Naive B cell (primary cell): Measurements from ENCODE around the gene ZFP92. TPM values are rescaled to one million over a fixed set of nuclear protein-coding genes. Genes with fewer than 3 reads are reported as not detected.
"Not testable (repeated sequence)": the region's sequence is repeated elsewhere in the genome, so short reads cannot be mapped to it uniquely, and the experiment has no call there.

Experiments
- ATAC-seq, 2 donors: fragments of 150-1000 bp; cut with Tn5 transposase; 2 replicates each; pipeline ENCODE4 v1.10.0; 2021; ENCODE audit warnings: low read depth in 2 of 2, mild to moderate bottlenecking in 2 of 2, moderate library complexity in 2 of 2
- DNase-seq: peaks from one replicate; pipeline ENCODE4 v3.0.0; 2022
- H3K27ac Mint-ChIP-seq, 6 donors: one replicate each; pipeline ENCODE4 v1.8.0; 2020 to 2022; ENCODE audit warnings: mild to moderate bottlenecking in 6 of 6, mixed read lengths in 6 of 6, moderate library complexity in 5 of 6, inconsistent platforms in 2 of 6
- H3K27me3 Mint-ChIP-seq, 3 donors: one replicate each; pipeline ENCODE4 v1.8.0; 2021 to 2022; ENCODE audit warnings: mixed read lengths in 3 of 3, mild to moderate bottlenecking in 1 of 3
- H3K36me3 Mint-ChIP-seq, 2 donors: one replicate each; pipeline ENCODE4 v1.8.0; 2020 to 2022; ENCODE audit warnings: mixed read lengths in 2 of 2, inconsistent platforms in 1 of 2, mild to moderate bottlenecking in 1 of 2
- H3K4me1 Mint-ChIP-seq, 3 donors: one replicate each; pipeline ENCODE4 v1.8.0; 2020 to 2022; ENCODE audit warnings: mixed read lengths in 3 of 3, inconsistent platforms in 1 of 3, mild to moderate bottlenecking in 1 of 3, moderate library complexity in 1 of 3
- H3K4me3 Mint-ChIP-seq, 8 donors: one replicate each; pipeline ENCODE4 v1.8.0; 2020 to 2022; ENCODE audit warnings: mild to moderate bottlenecking in 8 of 8, mixed read lengths in 8 of 8, moderate library complexity in 8 of 8, inconsistent platforms in 2 of 8
- H3K9me3 Mint-ChIP-seq, 7 donors: one replicate each; pipeline ENCODE4 v1.8.0; 2020 to 2022; ENCODE audit warnings: mixed read lengths in 7 of 7, mild to moderate bottlenecking in 5 of 7, inconsistent platforms in 2 of 7, moderate library complexity in 1 of 7
- polyA plus RNA-seq, 6 donors: library from polyadenylated mRNA; unstranded; fragments of 300-500 nt; fragmentation: Illumina TruSeq; gene quantifications; one replicate each; pipeline ENCODE4 v1.2.3, GENCODE V29; 2021; ENCODE audit warnings: low read depth in 6 of 6

The ZFP92 gene
- polyA plus RNA-seq, 6 donors from 2014 or later, result 0.04 to 0.21 (median 0.09) TPM; not detected in 3

DNA sequence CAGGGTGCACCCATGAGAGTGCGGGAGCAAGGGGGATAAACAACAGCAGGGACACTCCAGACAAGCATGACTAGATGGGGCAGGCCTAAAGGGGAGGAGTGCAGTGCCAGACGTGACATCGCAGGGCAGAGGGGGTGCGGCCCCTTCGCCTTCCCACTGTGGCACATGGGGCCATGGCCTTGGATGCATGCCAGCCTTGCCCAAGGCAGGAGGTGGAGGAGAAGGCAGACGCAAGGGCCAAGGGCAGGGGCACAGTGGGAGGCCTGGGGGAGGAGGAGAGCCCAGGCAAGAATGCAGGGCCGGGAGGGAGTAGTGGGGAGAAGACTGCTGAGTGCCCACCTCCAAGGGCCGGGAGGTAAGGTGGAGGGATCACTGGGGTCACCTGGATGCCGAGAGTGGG, 31.8 kb upstream of the ZFP92 start:
- no peak overlapping the region for H3K4me3 Mint-ChIP-seq
- H3K4me1 Mint-ChIP-seq, result no peaks in the 10 kb centered on the region
- H3K27ac Mint-ChIP-seq, result peak overlapping the region in 1 of 6 donors; percentile 46
- H3K9me3 Mint-ChIP-seq, result peaks cover 0 to 3% (median 0%) of the 10 kb centered on the region in 7 donors
- no peaks in the 10 kb centered on the region for H3K36me3 Mint-ChIP-seq
- ATAC-seq, result no peak
- DNase-seq, result no peak
- H3K27me3 Mint-ChIP-seq, result peaks cover 0 to 12% (median 5%) of the 10 kb centered on the region in 3 donors

DNA sequence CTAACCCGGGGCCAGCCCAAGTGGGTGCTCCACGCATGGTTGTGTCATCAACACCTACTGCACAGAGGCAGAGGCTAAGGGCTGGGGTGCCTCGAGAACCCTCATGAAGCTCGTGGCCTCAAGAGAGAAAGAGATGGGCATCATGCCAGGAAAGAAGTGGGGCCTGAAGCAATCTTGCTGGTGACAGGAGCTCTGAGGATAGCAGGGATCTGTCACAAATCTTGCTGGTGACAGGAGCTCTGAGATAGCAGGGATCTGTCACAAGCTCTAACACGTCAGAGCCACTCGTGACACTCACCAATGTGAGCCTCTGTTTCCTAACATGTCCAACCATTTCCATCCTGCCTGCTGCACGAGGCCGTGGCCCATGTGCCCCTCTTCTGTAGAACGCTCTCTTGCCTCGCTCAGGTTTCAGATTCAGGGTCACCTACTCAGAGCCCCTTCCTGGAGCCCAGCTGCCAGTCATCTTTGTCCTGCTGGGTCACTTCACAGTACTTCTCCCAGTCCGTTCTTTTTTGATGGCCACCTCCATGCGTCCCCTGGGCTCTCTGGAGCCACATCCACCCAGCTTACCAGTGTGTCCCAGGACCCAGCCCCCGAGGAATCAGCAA, 31.2 kb upstream of the ZFP92 start:
- Mint-ChIP-seq H3K4me3 (no peak overlapping the region), H3K27ac (peak overlapping the region in 3 of 6 donors; percentile 46 to 81 (median 52)), H3K4me1 (no peaks in the 10 kb centered on the region), H3K9me3 (peaks cover 0 to 3% (median 0%) of the 10 kb centered on the region in 7 donors), H3K36me3 (no peaks in the 10 kb centered on the region), H3K27me3 (peaks cover 0 to 7% (median 5%) of the 10 kb centered on the region in 3 donors)
- DNase-seq (no peak), ATAC-seq (no peak)

DNA sequence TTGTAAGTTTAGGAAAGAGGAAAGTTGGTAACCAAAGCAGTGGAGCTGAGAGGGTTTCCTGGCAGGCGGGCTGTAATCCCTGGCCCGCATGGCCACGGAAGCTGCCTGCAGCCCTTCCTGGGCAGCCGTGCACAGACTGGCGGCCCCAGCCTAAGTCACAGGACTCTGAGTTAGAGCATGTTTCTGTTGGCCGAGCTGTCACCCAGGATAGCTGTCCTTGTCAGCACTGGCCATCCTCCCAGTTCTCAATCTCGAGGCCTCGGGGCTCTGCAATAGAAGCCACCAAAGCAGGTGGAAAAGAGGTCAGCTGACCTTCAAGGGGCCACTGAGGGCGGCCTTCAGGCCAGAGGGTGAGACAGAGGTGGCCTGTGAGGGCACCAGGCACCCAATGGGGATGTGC, 30.6 kb upstream of the ZFP92 start:
- H3K27ac Mint-ChIP-seq, result no peak overlapping the region
- no peak overlapping the region for H3K4me3 Mint-ChIP-seq
- peaks cover 0 to 3% (median 0%) of the 10 kb centered on the region in 7 donors for H3K9me3 Mint-ChIP-seq
- no peaks in the 10 kb centered on the region for H3K36me3 Mint-ChIP-seq
- peaks cover 0 to 2% (median under 1%) of the 10 kb centered on the region in 3 donors for H3K27me3 Mint-ChIP-seq
- no peaks in the 10 kb centered on the region for H3K4me1 Mint-ChIP-seq
- DNase-seq (no peak), ATAC-seq (no peak)

DNA sequence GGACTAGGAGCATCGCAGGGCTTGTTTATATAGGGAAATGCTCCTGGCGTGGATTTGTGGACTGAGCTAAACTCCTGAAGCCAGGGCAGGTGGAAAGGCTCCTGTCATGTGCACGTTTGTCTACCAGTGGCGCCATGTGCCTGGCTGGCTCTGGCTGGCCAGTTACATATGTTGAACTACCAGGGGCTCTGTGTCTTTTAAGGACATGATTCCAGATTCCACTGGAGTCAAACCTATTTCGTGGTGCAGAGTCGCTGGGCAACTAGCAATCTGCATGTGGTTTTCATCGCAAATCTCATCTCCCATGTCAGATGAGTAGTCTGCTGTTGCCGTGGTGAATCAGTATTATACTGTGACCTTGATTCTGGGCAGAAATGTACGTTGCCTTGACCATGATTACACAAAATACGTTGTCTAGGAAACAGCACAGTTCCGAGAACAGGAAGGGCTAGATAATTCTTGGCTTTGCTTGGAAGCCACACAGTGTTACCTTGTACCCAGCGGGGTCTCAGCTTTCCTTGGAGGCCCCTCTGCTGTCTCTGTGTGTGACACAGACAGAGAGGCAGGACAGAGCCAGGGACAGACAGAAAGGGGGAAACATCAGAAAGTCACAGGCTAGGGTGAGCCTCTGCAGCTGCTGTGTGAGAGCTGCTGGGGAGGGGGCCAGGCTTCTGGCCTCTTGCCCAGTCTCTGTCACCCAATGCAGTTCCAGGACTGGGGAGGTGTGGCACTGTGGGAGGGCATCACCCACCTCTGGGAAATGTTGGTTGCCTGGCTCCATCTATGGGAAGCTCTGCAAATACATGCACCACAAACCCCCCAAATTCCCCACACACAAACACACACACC, 29.4 kb upstream of the ZFP92 start:
- peaks cover 0 to 2% (median 0%) of the 10 kb centered on the region in 7 donors for H3K9me3 Mint-ChIP-seq
- H3K27ac Mint-ChIP-seq, result peak overlapping the region in 1 of 6 donors; percentile 56
- peaks cover 0 to 6% (median 0%) of the 10 kb centered on the region in 3 donors for H3K4me1 Mint-ChIP-seq
- DNase-seq (no peak), ATAC-seq (peak; percentile 30)
- H3K36me3 Mint-ChIP-seq, result no peaks in the 10 kb centered on the region
- H3K4me3 Mint-ChIP-seq, result no peak overlapping the region
- H3K27me3 Mint-ChIP-seq, result peaks cover 0 to 6% (median 0%) of the 10 kb centered on the region in 3 donors

DNA sequence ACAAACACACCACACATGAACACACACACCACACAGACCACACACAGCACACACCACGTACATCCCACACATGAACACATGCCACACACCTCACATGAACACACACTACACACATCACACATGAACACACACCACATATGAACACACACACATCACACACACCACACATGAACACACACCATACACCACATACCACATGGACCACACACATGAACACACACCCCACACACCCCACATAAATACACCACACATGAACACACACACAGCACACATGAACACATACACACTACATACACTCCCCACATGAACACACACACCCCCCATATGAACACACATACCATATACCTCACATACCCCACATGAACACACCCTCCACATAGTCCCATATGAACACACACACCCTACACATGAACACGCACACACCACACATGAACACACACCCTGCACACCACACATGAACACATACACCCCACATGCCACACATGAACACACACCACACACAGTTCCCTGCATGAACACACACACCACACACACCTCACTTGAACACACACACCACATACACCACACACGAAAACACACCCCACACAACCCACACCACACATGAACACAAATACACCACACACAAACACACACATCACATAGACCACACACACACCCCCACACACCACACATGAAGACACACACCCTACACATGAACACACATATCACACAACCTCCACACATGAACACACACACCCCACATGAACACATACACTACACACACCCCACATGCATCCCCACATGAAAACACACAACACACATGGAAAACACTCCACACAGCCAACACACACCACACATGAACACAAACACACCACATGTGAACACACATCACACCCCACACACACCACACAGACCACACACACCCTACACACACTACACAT, 28.4 kb upstream of the ZFP92 start:
- no peak overlapping the region for H3K27ac Mint-ChIP-seq
- peaks cover 0 to 6% (median 0%) of the 10 kb centered on the region in 3 donors for H3K27me3 Mint-ChIP-seq
- no peaks in the 10 kb centered on the region for H3K36me3 Mint-ChIP-seq
- ATAC-seq, result no peak
- no peak for DNase-seq
- peaks cover 0 to 6% (median 0%) of the 10 kb centered on the region in 3 donors for H3K4me1 Mint-ChIP-seq
- H3K9me3 Mint-ChIP-seq, result peaks cover 0 to 2% (median 0%) of the 10 kb centered on the region in 7 donors
- H3K4me3 Mint-ChIP-seq, result no peak overlapping the region

DNA sequence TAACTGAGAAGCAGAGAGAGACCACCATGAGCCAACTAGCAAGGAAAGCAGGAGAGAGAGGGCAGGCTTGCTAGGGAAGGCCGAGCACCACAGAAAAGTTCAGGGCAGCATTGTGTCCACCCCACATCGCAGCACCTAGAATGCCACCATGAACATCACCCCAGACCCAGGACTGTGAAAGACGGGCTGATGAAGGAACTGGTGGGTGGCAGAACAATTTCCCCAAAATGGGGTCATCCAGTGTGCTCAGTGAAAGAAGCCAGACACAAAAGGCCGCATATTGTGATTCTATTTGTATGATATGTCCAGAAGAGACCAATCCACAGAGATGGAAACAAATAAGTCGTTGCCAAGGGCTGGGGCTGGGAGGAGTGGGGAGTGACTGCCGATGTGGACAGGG, 26.9 kb upstream of the ZFP92 start:
- H3K27me3 Mint-ChIP-seq, result peaks cover 0 to 6% (median 0%) of the 10 kb centered on the region in 3 donors

DNA sequence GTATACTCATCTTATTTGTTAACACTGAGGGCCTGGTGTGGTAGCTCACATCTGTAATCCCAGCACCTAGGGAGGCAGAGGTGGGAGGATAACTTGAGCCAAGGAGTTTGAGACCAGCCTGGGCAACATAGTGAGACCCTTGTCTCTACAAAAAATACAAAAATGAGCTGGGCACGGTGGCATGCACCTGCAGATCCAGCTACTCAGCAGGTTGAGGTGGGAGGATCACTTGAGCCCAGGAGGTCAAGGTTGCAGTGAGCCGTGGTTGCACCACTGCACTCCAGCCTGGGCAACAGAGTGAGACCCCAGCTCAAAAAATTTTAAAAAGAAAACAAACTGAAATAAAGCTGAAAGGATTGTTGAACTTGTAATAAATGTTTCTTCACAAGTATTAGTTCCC, 26.3 kb upstream of the ZFP92 start:
- not testable (repeated sequence) for H3K27ac Mint-ChIP-seq, H3K36me3 Mint-ChIP-seq, ATAC-seq, H3K9me3 Mint-ChIP-seq, H3K4me1 Mint-ChIP-seq, H3K27me3 Mint-ChIP-seq, DNase-seq, H3K4me3 Mint-ChIP-seq

More for the DNA sequence above, 26.9 kb upstream of the ZFP92 start:
- no peak for ATAC-seq
- Mint-ChIP-seq H3K4me3 (no peak overlapping the region), H3K4me1 (peaks cover 0 to 6% (median 0%) of the 10 kb centered on the region in 3 donors), H3K9me3 (no peaks in the 10 kb centered on the region), H3K36me3 (no peaks in the 10 kb centered on the region), H3K27ac (no peak overlapping the region)
- no peak for DNase-seq

DNA sequence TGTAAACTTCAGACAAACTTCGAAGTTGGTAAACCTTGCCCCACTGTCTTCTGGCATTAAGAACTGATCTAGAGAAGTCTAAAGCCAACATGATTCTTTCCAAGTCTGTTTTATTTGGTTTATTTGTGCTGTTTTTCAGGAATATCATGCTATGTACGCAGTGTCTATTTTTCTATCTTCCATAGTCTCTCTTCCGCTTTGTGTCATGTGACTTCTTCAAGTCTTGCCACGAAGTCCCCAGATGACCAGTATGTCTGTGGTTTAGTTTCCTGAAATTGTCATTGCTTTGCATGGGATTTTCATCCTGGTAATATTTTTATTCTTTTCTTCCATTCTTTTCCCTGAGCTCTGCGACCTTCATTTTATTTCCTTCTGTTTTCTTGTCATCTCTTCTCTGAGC, 25.2 kb upstream of the ZFP92 start:
- peaks cover 0 to 6% (median 0%) of the 10 kb centered on the region in 3 donors for H3K4me1 Mint-ChIP-seq
- no peaks in the 10 kb centered on the region for H3K9me3 Mint-ChIP-seq
- H3K4me3 Mint-ChIP-seq, result no peak overlapping the region
- DNase-seq (no peak), ATAC-seq (no peak)
- H3K36me3 Mint-ChIP-seq, result no peaks in the 10 kb centered on the region
- H3K27ac Mint-ChIP-seq, result no peak overlapping the region
- H3K27me3 Mint-ChIP-seq, result peaks cover 0 to 6% (median 0%) of the 10 kb centered on the region in 3 donors

DNA sequence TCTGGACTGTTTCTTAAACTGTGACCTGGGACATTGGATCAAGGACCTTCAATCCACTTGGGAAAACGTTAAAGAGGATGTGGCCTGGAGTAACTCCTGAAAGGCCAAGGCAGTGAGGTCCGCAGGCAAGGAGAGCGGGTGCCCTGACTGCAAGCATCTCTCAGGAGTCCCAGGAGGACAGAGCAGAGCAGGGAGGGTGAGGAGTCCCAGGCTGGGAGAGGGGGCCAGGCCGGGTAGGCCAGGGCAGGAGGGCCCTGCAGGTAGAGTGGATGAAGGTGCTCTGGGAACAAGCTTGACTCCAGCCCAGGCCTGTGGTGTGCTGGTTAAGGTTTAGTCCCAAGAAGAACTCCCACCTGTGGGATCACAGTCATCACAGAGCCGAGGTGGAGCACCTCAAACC, 23.9 kb upstream of the ZFP92 start:
- Mint-ChIP-seq H3K27ac (no peak overlapping the region), H3K4me3 (no peak overlapping the region), H3K9me3 (no peaks in the 10 kb centered on the region), H3K4me1 (peaks cover 0 to 6% (median 0%) of the 10 kb centered on the region in 3 donors), H3K36me3 (no peaks in the 10 kb centered on the region), H3K27me3 (peaks cover 0 to 6% (median 0%) of the 10 kb centered on the region in 3 donors)
- no peak for ATAC-seq
- DNase-seq, result no peak

DNA sequence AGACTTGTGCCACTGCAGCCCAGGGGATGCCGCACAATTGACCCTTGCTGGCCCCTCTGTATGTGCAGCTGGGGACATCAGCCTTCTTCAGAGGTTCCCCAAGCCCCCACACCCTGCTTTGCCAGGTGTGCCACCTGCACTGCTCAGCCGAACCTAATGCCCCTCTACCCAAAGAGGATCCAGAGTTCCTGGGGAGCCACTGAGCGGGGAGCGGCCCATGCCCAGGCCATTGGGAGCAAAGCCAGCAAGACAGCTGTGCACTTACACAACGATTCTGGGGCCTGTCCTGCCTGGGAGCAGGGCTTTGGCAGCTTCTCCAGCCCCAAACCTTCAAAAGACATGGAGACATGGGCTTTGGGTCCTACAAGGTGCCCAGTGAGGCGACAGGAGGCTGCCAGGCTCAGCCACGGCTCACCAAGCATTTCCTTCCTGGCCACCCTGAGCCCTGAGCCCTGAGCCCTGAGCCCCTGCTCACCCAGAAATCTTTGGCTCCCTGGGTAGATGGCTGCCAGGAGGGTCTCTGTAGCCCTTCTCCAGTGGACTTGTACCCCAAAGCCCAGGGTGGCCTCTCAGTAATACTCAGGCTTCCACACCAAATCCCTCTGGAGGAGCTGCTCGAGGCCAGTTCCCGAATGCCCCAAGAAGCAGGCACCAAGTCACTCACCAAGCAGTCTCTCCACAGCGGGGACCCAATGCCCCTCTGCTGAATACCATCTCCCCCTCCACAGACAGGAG, 23.1 kb upstream of the ZFP92 start:
- H3K4me3 Mint-ChIP-seq, result no peak overlapping the region
- H3K27ac Mint-ChIP-seq, result no peak overlapping the region
- H3K36me3 Mint-ChIP-seq, result no peaks in the 10 kb centered on the region
- ATAC-seq, result no peak
- DNase-seq, result no peak
- no peaks in the 10 kb centered on the region for H3K9me3 Mint-ChIP-seq
- H3K27me3 Mint-ChIP-seq, result peaks cover 0 to 6% (median 0%) of the 10 kb centered on the region in 3 donors
- H3K4me1 Mint-ChIP-seq, result peaks cover 0 to 6% (median 0%) of the 10 kb centered on the region in 3 donors

DNA sequence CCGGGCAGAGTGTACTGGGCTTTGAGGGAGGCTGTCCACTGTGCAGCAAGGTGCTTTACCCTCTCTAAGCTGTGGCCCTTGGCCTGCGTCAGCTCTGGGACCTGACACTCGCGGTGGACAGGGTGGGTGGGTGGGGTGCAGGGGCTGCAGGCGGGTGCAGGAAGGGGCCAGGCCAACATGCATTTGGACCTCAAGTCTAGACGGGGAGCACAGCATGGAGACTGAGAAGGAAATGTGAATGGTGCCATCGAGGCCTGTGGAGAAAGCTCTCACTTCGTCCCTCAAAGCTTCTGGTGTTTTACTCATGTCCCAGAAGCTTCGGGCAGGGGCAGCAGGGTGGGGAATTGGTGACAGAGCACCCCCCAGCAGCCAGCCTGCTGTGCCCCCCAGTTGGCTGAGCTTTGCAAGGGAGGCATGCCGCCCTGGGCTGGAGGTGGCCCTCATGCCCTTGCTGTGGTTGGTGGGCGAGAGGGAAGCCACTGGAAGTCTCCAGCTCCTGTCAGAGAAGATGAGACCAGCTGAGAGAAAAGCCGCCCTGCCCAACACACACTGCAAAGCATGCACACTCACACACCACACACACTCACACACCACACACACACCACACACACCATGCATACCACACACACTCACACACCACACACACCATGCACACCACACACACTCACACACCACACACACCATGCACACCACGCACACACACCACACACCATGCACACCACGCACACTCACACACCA, 22.4 kb upstream of the ZFP92 start:
- peaks cover 0 to 6% (median 0%) of the 10 kb centered on the region in 3 donors for H3K4me1 Mint-ChIP-seq
- ATAC-seq, result no peak

DNA sequence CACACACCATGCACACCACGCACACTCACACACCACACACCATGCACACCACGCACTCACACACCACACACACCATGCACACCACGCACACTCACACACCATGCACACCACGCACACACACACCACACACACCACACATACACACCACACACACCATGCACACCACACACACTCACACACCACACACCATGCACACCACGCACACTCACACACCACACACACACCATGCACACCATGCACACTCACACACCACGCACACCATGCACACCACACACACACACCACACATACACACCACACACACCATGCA, 21.9 kb upstream of the ZFP92 start:
- H3K36me3 Mint-ChIP-seq, H3K4me1 Mint-ChIP-seq, H3K4me3 Mint-ChIP-seq, H3K9me3 Mint-ChIP-seq, DNase-seq, H3K27me3 Mint-ChIP-seq, ATAC-seq, H3K27ac Mint-ChIP-seq: not testable (repeated sequence)

More for the DNA sequence above, 22.4 kb upstream of the ZFP92 start:
- DNase-seq, result no peak
- no peak overlapping the region for H3K4me3 Mint-ChIP-seq
- no peaks in the 10 kb centered on the region for H3K9me3 Mint-ChIP-seq
- no peak overlapping the region for H3K27ac Mint-ChIP-seq
- H3K36me3 Mint-ChIP-seq, result no peaks in the 10 kb centered on the region
- peaks cover 0 to 6% (median 0%) of the 10 kb centered on the region in 3 donors for H3K27me3 Mint-ChIP-seq
